HG03175 (cell line): ENCODE results near the gene USP30.
"Not testable (repeated sequence)": the region's sequence is repeated elsewhere in the genome, so short reads cannot be mapped to it uniquely, and the experiment has no call there.

Experiments used
- ATAC-seq: cut with Tn5 transposase; IDR thresholded peaks from one replicate; pipeline ENCODE4 v1.9.1; 2021; ENCODE audit warnings: mild to moderate bottlenecking, moderate library complexity; ENCODE audit not compliant: unreplicated experiment

Gene USP30

GRCh38 chr12:109052414-109053323, at the start of gene USP30:
USP30 (plus strand) TSS chr12:109052576; CDS start chr12:109052679, 103 bp downstream.
- peak; percentile 73 for ATAC-seq

DNA sequence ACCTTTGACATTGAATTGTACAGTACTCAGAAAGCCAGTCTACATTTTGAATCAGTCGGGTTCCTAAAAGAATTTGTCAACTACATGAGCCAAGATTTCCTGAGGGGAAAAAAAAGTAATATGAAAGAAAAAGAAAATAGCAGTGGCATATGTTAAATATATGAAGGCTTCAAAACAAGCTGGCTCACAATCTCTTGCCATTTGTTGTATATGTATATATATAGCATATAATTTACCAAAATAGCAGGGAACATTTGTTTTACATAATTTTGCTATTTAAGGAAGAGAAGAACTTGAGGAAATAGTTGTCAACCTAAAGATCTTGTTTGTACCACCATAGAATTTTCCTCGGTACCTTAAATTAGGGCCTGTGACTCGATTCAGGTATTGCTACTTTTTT, 48.4 kb upstream of the USP30 start:
- ATAC-seq = no peak

DNA sequence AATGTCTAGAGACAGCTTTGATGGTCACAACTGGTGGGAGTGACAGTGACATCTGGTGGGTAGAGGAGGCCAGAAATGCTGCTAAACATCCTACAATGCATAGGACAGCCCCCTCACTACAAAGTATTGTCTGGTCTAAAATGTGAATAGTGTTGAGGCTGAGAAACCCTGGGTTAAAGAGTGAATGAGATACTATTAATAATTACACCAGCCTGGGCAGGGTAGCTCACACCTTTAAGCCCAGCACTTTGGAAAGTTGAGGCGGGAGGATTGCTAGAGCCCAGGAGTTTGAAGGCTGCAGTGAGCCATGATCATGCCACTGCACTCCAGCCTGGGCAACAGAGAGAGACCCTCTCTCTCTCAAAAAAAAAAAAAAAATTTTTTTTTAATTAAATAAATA, 42.6 kb upstream of the USP30 start:
- no peak for ATAC-seq

- no peak for ATAC-seq
Measured at GRCh38 chr12:109010259-109010658, 42.1 kb upstream of the USP30 start.

GRCh38 chr12:109014984-109015765, 37.2 kb upstream of the USP30 start:
- no peak for ATAC-seq

- no peak for ATAC-seq
Measured at GRCh38 chr12:109016016-109016415, 36.4 kb upstream of the USP30 start.

- ATAC-seq = no peak
Measured at GRCh38 chr12:109016978-109017377, 35.4 kb upstream of the USP30 start.

- no peak for ATAC-seq
Measured at GRCh38 chr12:109018296-109018695, 34.1 kb upstream of the USP30 start.

- ATAC-seq = no peak
Measured at GRCh38 chr12:109020146-109020795, 32.1 kb upstream of the USP30 start.

- ATAC-seq = no peak
Measured at GRCh38 chr12:109020796-109021380, 31.5 kb upstream of the USP30 start, which contains the start of gene SVOP. SVOP (minus strand) TSS chr12:109021068; CDS start chr12:109020868, 200 bp downstream.

DNA sequence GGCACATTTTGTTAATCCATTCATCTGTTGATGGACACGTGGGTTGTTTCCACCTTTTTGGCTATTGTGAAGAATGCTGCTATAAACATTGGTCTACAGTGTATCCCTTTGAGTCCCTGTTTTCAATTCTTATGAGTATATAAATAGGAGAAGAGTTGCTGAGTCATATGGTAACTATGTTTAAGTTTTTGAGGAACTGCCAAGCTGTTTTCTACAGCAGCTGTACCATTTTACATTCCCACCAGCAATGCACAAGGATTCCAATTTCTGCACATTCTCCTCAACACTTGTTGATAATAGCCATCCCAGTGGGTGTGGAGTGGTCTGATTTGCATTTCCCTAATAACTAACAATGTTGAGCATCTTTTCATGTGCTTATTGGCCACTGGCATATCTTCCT, 24.6 kb upstream of the USP30 start:
- no peak for ATAC-seq

DNA sequence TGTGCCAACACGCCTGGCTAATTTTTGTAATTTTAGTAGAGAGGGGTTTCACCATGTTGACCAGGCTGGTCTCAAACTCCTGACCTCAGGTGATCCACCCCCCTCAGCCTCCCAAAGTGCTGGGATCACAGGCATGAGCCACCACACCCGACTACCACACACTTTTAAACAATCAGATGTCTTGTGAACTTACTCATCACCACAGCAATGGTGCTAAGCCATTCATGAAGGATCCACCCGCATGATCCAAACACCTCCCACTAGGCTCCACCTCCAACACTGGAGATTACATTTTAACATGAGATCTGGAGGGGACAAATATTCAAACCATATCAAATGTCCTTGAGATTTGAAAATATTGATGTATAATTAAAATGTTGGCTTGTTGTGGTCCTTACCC, 23.8 kb upstream of the USP30 start:
- ATAC-seq = not testable (repeated sequence)

DNA sequence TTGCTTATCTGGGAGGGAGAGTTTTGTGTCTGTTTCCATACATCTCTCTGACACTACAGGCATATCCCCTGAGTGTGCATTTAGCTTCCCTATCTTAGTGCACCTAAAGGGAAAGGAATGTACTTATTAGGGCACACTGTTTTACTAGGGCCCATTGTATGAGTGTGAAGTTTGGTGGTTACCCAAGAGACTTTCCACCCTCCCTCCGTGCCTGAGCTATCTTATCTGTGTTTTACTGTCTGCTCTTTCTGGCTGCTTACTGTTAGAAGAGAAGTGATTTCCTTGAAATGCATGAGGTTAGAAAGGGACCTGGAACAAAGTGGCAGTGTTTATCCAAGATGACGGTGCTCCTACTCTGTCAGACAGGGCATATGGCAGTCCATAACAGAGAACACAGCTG, 23.0 kb upstream of the USP30 start:
- no peak for ATAC-seq

DNA sequence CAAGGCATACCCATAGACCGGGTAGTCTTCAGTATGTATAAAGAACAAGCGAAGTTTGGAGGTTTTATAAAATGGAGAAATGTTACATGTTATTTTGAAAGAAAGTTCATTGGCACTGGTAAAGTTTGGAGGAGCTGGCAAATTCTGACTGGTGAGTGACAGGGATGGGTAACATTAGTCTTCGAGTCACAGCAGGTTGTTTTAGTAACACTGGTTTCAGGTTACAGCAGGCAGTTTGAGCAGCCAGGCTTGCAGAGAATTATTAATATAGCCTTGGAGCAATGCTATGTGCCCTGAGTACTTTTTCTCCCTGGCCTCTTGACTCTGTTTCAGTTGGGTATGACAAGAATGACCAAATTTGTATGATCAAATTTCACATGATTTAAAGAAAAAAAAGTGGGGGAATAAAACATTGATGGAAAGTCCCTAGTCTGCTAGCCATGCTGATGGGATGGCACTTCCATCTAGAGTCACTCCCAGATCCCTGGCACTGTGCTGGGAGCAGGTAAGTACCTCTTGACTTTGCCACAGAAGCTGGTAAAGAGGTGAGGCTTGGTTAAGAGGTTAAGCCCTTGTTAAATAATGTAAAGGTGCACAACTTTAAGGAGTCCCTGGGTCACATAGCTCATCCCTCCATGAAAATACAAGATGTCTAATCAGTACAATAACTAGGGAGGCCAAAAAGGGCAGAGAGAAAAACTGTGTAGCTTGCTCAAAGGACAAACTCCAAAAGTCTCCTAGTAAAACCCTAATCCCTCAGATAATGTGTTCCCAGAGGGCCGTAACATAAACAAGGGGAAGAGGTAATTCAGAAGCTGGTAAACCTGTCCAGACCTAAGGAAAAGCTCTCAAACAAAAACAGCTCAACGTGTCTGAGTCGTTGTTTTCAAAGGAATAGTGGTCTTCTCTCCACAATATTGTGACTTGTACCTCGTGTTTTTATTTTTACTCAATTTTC, 18.9 kb upstream of the USP30 start:
- ATAC-seq = no peak

DNA sequence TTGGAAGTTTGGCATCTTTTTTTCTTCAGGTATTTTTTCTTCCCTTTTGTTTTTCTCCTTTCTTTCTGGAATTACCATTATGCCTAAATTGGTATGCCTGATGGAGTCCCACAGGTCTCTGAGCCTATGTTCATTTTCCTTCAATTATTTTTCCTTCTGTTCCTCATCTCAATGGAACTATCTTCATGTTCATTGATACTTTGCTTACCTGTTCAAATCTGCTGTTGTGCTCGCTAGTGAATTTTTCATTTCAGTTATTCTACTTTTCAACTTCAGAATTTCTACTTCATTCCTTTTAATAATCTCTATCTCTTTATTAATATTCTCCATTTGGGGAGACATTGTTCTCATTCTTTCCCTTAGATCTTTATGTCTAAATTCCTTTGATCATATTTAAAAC, 15.4 kb upstream of the USP30 start:
- no peak for ATAC-seq

- ATAC-seq = no peak
Measured at GRCh38 chr12:109044241-109044640, 8.1 kb upstream of the USP30 start.

DNA sequence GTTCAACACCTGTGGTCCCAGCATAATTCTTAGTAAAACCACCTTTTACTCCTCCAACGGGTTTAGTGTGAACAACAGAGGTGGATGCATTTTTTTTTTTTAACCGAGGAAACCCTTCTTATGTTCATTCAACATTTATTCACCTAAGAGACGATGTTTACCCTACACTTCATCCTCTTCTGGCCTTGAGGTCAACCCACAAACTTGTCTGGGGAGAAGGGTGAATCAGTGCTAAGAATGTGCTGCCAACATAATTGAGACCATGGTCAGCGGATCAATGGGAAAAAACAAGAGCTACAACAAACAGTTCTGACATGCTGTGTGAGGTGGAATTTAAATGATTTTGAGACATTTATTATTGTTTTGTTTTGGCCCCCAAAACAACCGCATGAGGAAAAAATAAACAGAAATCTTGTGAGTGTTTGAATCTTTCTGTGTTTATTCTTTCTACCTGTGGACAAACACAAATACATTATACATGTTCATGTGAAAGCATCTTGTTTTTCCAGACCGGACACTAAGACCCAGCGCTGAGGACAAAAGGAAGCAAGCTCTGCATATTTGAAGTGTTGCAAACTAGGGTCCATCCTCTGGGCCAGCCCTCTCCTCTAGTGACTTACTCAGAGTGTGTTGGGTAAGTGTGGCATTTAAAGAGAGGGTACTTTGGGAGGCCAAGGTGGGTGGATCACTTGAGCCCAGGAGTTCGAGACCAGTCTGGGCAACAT, 5.1 kb upstream of the USP30 start:
- ATAC-seq = no peak

DNA sequence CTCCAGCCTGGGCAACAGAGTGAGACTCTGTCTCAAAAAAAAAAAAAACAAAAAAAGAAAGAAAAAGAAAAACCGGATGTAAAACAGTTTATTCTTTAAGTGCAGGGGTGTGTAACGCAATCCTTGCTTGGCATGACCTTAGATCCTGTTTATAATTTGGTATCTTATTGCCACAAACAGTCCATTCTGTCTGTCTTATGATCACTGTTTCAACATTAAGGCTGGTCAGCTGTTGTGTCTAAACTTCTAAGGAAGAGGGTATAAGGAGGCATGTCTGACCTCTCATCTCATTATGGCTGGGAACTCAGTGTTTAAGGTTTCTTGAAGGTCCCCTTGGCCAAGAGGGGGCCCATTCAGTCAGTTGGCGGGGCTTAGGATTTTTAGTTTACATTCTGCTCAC, 3.7 kb upstream of the USP30 start:
- not testable (repeated sequence) for ATAC-seq

DNA sequence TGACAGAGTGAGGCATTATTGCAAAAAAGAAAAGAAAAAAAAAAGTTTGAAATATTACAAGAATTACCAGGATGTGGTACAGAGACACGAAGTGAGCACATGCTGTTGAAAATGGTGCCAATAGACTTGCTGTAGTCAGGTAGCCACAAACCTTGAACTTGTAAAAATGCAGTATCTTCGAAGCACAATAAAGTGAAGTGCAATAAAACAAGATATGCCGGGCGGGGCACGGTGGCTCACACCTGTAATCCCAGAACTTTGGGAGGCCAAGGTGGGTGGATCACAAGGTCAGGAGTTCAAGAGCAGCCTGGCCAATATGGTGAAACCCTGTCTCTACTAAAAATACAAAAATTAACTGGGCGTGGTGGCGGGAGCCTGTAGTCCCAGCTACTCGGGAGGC, 2.6 kb upstream of the USP30 start:
- not testable (repeated sequence) for ATAC-seq
